IMR-90 (cell line): Measurements from ENCODE around the gene HS6ST2. TPM values are rescaled to one million over a fixed set of nuclear protein-coding genes. Genes with fewer than 3 reads are reported as not detected.

Experiments
- ATAC-seq: fragments of 200-7000 bp; cut with Tn5 transposase; 2 replicates; pipeline ENCODE4 v1.9.1; 2020; ENCODE audit warnings: low read depth, mild to moderate bottlenecking, moderate library complexity
- BruUV-seq: library from RNA; stranded (reverse); fragments of 400-500 nt; replicated peaks from 2 replicates; lab custom pipeline; 2021; lab: Mats Ljungman, UMichigan
- CTCF ChIA-PET: fragments of 300-600 bp; formaldehyde crosslinking; extraction: SDS; loops from one replicate; lab custom pipeline; 2021; ENCODE audit warnings: antibody characterized with exemption; lab: Yijun Ruan, JAX
- POLR2A ChIA-PET: fragments of 300-600 bp; sonication (Branson Sonifier 250); formaldehyde crosslinking; loops from one replicate; lab custom pipeline; 2022; ENCODE audit warnings: antibody characterized with exemption; ENCODE audit not compliant: unreplicated experiment; lab: Charles Lee
- DNase-seq: peaks from one replicate; pipeline ENCODE4 v3.0.0; 2013
- H2AFZ ChIP-seq: replicated peaks from 2 replicates; pipeline ENCODE3; 2013; ENCODE audit warnings: low read length, mild to moderate bottlenecking; ENCODE audit not compliant: poor library complexity
- H2AK5ac ChIP-seq: 2 replicates; pipeline ENCODE4 v1.6.1; 2013; ENCODE audit warnings: low read depth, low read length, inconsistent platforms
- H2AK9ac ChIP-seq: replicated peaks from 2 replicates; pipeline ENCODE3; 2013; ENCODE audit warnings: mild to moderate bottlenecking, low read depth, low read length, moderate library complexity; ENCODE audit not compliant: poor library complexity
- H2BK120ac ChIP-seq: 2 replicates; pipeline ENCODE4 v1.6.1; 2013; ENCODE audit warnings: low read depth, low read length, inconsistent platforms
- H2BK15ac ChIP-seq: 3 replicates; pipeline ENCODE4 v1.6.1; 2013; ENCODE audit warnings: low read depth, low read length, inconsistent platforms
- H2BK20ac ChIP-seq: 2 replicates; pipeline ENCODE4 v1.6.1; 2013; ENCODE audit warnings: low read depth, mild to moderate bottlenecking, inconsistent platforms, low read length, moderate library complexity
- H2BK5ac ChIP-seq: 2 replicates; pipeline ENCODE4 v1.6.1; 2013; ENCODE audit warnings: mild to moderate bottlenecking, low read depth, low read length, inconsistent platforms; ENCODE audit not compliant: poor library complexity, severe bottlenecking
- H3K14ac ChIP-seq: replicated peaks from 2 replicates; pipeline ENCODE4 v1.6.1; 2013; ENCODE audit warnings: low read depth, low read length, inconsistent platforms
- H3K18ac ChIP-seq: 2 replicates; pipeline ENCODE4 v1.6.1; 2013; ENCODE audit warnings: low read depth, low read length, control low read depth
- H3K23ac ChIP-seq: 2 replicates; pipeline ENCODE4 v1.6.1; 2013; ENCODE audit warnings: low read depth, low read length, inconsistent platforms
- H3K27ac ChIP-seq: 2 replicates; pipeline ENCODE4 v1.5.1; 2013; ENCODE audit warnings: mild to moderate bottlenecking, control low read depth, low read length; ENCODE audit not compliant: insufficient read depth
- H3K27me3 ChIP-seq: 2 replicates; pipeline ENCODE4 v1.6.1; 2013; ENCODE audit warnings: low read length; ENCODE audit not compliant: control insufficient read depth, insufficient read depth
- H3K36me3 ChIP-seq: 2 replicates; pipeline ENCODE4 v1.6.1; 2013; ENCODE audit warnings: low read length, mixed read lengths; ENCODE audit not compliant: control insufficient read depth, insufficient read depth
- H3K4ac ChIP-seq: 2 replicates; pipeline ENCODE4 v1.6.1; 2013; ENCODE audit warnings: low read depth, low read length, inconsistent platforms
- H3K4me1 ChIP-seq: 2 replicates; pipeline ENCODE4 v1.6.1; 2013; ENCODE audit warnings: low read length, mixed read lengths; ENCODE audit not compliant: control insufficient read depth, insufficient read depth
- H3K4me2 ChIP-seq: 2 replicates; pipeline ENCODE4 v1.6.1; 2013; ENCODE audit warnings: low read depth, mild to moderate bottlenecking, control low read depth, low read length, moderate library complexity
- H3K4me3 ChIP-seq: 2 replicates; pipeline ENCODE4 v1.5.1; 2013; ENCODE audit warnings: low read depth, mild to moderate bottlenecking, control low read depth, low read length, moderate library complexity; ENCODE audit not compliant: insufficient read depth
- H3K56ac ChIP-seq: 2 replicates; pipeline ENCODE4 v1.6.1; 2013; ENCODE audit warnings: low read length, inconsistent platforms; ENCODE audit not compliant: insufficient read depth; ENCODE audit errors: extremely low read depth
- H3K79me1 ChIP-seq, 2 experiments: 2 replicates each; pipeline ENCODE4 v1.6.1; 2013; ENCODE audit warnings: low read length in 2 of 2, inconsistent platforms in 1 of 2, low read depth in 1 of 2
- H3K9ac ChIP-seq: 2 replicates; pipeline ENCODE4 v1.6.1; 2013; ENCODE audit warnings: low read depth, low read length, control low read depth
- H3K9me1 ChIP-seq: 2 replicates; pipeline ENCODE4 v1.6.1; 2013; ENCODE audit warnings: low read length, inconsistent platforms; ENCODE audit not compliant: insufficient read depth
- H3K9me3 ChIP-seq: 2 replicates; pipeline ENCODE4 v1.6.1; 2013; ENCODE audit warnings: low read length; ENCODE audit not compliant: control insufficient read depth, insufficient read depth
- H4K20me1 ChIP-seq: 2 replicates; pipeline ENCODE4 v1.6.1; 2013; ENCODE audit warnings: low read length, inconsistent platforms; ENCODE audit not compliant: insufficient read depth
- H4K5ac ChIP-seq: 2 replicates; pipeline ENCODE4 v1.6.1; 2013; ENCODE audit warnings: mild to moderate bottlenecking, low read depth, low read length, control low read depth
- H4K8ac ChIP-seq, 2 experiments: 2 replicates each; pipeline ENCODE4 v1.6.1; 2013; ENCODE audit warnings: low read depth in 2 of 2, low read length in 2 of 2, control low read depth in 1 of 2, inconsistent platforms in 1 of 2
- H4K91ac ChIP-seq: 2 replicates; pipeline ENCODE4 v1.6.1; 2013; ENCODE audit warnings: low read depth, low read length, inconsistent platforms; ENCODE audit not compliant: insufficient read depth
- ELK1 ChIP-seq: fragments of 150-350 bp; IDR thresholded peaks from 2 replicates; pipeline ENCODE4 v1.6.1; 2016; ENCODE audit warnings: low read depth, mild to moderate bottlenecking, low read length, moderate library complexity, borderline replicate concordance
- MAFK ChIP-seq: IDR thresholded peaks from 2 replicates; pipeline ENCODE4 v1.6.1; 2012; ENCODE audit warnings: low read depth, low read length, improper control_type of control experiment
- RAD21 ChIP-seq: IDR thresholded peaks from 2 replicates; pipeline ENCODE4 v1.6.1; 2012; ENCODE audit warnings: low read length, improper control_type of control experiment
- WGBS, 2 experiments: methylation state at CpG; one replicate each; pipeline versions ENCODE4 v1.1.5 to v1.1.7; 2013; ENCODE audit warnings: missing lambda C conversion rate in 2 of 2; ENCODE audit not compliant: insufficient read length in 1 of 2; ENCODE audit errors: extremely low coverage in 2 of 2; 5-methylcytosine and 5-hydroxymethylcytosine counted together
- dilution Hi-C: fragments of 300-500 bp; cut with HindIII; formaldehyde crosslinking; loops from one replicate; pipeline ENCODE4 v1.14.3; 2018; ENCODE audit warnings: low sequenced_read_pairs; ENCODE audit not compliant: unreplicated experiment
- in situ Hi-C: fragments of 300-500 bp; cut with MboI; formaldehyde crosslinking; loops from 3 replicates; pipeline ENCODE4 v1.14.3; 2019; ENCODE audit warnings: low sequenced_read_pairs, inconsistent platforms, mixed read lengths
- intact Hi-C: fragments of 100-400 bp; cut with micrococcal nuclease; formaldehyde crosslinking; loops from 2 replicates; pipeline ENCODE4 v1.10.0; 2022
- polyA plus RNA-seq, 3 experiments: library from polyadenylated mRNA; depleted of rRNA; stranded (reverse); fragments of >200 nt; gene quantifications; 2 replicates each; pipeline ENCODE4 v1.2.3, GENCODE V29; 2012; ENCODE audit warnings: low replicate concordance in 1 of 3
- total RNA-seq: library from RNA; depleted of rRNA; stranded (reverse); fragments of >200 nt; gene quantifications from 2 replicates; pipeline ENCODE4 v1.2.3, GENCODE V29; 2012

The HS6ST2 gene
- total and polyA plus RNA-seq, 2 of the 4 experiments (the other 2 are of a cell fraction), result not detected

- H3K9ac ChIP-seq, result no peak overlapping the region
- H3K56ac ChIP-seq, result no peak overlapping the region
- no peak overlapping the region for H4K5ac ChIP-seq
- H2AK9ac ChIP-seq, result no peak overlapping the region
- H4K20me1 ChIP-seq, result no peaks in the 10 kb centered on the region
- in situ Hi-C loops (no loop called here), dilution Hi-C loops (no loop called here), intact Hi-C loops (no loop called here)
- no peak overlapping the region for H3K18ac ChIP-seq
- 50% methylated on average over 1 of the region's 2 CpGs; no CpG with 5 or more reads in 1 of the 2 experiments for WGBS, 2 experiments
- H2AFZ ChIP-seq, result no peak overlapping the region
- TF ChIP-seq RAD21 (no peak), MAFK (no peak), ELK1 (no peak)
- ChIA-PET POLR2A (no interaction called here), CTCF (interaction anchor here (0.6 kb wide), 1 partner anchor 1132 kb away, joined by 5 read pairs; no protein-coding TSS in a partner anchor)
- H2BK15ac ChIP-seq, result no peak overlapping the region
- H3K4me1 ChIP-seq, result no peaks in the 10 kb centered on the region
- no peak overlapping the region for H2BK5ac ChIP-seq
- H2AK5ac ChIP-seq, result no peak overlapping the region
- H3K36me3 ChIP-seq, result no peaks in the 10 kb centered on the region
- no peak overlapping the region for H3K14ac ChIP-seq
- H3K4me3 ChIP-seq, result no peak overlapping the region
- H3K79me1 ChIP-seq, result no peaks in the 10 kb centered on the region
- H3K9me3 ChIP-seq, result no peaks in the 10 kb centered on the region
- no peak overlapping the region for H2BK20ac ChIP-seq
- H3K9me1 ChIP-seq, result no peaks in the 10 kb centered on the region
- DNase-seq (no peak), ATAC-seq (no peak)
- H4K8ac ChIP-seq, result no peak overlapping the region
- H2BK120ac ChIP-seq, result no peak overlapping the region
- H4K91ac ChIP-seq, result no peak overlapping the region
- H3K27me3 ChIP-seq, result peaks cover 2% of the 10 kb centered on the region
- H3K23ac ChIP-seq, result no peak overlapping the region
- H3K27ac ChIP-seq, result no peak overlapping the region
- no TSS peak for BruUV-seq
- H3K4me2 ChIP-seq, result no peak overlapping the region
- H3K4ac ChIP-seq, result no peak overlapping the region
Measured at GRCh38 chrX:132704769-132705168, 253.7 kb downstream of the HS6ST2 start.
